Astrocyte of the spinal cord (primary cell): Measurements from ENCODE around the gene ATG101.

Experiments used
- DNase-seq: peaks from one replicate; pipeline ENCODE4 v3.0.0; 2011; ENCODE audit warnings: low read depth, low spot score
- H3K4me3 ChIP-seq: 2 replicates; pipeline ENCODE4 v1.5.1; 2011; ENCODE audit warnings: low read depth, mild to moderate bottlenecking, low read length, moderate library complexity
- in situ Hi-C: cut with HindIII; loops from 2 replicates; pipeline ENCODE4 v1.10.0; 2017; ENCODE audit warnings: low sequenced_read_pairs
- TF ChIP-seq, protein P1 (sequence below): IDR thresholded peaks from 2 replicates; pipeline ENCODE4 v1.5.1; 2012; ENCODE audit warnings: low read depth, mild to moderate bottlenecking, low read length, inconsistent platforms

Gene ATG101

DNA sequence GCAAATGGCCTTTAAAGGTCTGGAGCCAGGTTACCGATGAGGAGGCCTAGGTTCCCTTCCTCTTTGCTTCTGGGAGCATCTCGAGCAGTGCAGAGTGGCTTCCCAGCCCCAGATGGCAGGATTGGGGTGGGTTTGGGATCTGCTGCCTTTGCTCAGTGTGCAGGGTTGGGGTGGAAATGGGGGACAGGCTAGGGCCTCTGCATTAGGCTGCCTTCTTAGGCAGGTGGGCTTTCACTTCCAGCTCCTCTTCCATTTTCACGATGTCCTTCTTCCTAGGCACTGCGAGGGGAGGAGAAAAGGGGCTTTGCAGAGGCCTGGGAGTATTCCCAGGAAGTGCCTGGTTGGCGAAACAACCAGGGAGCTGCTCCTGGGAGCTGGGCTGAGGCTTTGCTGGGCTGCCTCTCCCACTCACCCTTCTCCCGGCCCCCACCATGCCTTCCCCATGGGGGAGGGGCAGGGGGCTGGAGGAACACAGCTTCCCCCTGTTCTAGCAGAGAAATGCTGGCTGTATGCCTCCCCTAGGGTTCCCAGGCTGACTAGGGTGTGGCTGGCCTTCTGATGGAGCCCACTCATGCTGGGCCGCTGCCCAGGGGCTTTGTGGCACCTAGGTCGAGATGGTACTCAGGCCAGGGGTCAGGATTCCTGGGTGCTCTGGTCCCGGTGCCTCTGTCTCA lies 16.1 kb upstream of the ATG101 start:
- in situ Hi-C loops, result no loop called here
- H3K4me3 ChIP-seq, result no peak overlapping the region
- no peak for DNase-seq
- TF ChIP-seq, protein P1, sequence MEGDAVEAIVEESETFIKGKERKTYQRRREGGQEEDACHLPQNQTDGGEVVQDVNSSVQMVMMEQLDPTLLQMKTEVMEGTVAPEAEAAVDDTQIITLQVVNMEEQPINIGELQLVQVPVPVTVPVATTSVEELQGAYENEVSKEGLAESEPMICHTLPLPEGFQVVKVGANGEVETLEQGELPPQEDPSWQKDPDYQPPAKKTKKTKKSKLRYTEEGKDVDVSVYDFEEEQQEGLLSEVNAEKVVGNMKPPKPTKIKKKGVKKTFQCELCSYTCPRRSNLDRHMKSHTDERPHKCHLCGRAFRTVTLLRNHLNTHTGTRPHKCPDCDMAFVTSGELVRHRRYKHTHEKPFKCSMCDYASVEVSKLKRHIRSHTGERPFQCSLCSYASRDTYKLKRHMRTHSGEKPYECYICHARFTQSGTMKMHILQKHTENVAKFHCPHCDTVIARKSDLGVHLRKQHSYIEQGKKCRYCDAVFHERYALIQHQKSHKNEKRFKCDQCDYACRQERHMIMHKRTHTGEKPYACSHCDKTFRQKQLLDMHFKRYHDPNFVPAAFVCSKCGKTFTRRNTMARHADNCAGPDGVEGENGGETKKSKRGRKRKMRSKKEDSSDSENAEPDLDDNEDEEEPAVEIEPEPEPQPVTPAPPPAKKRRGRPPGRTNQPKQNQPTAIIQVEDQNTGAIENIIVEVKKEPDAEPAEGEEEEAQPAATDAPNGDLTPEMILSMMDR, result no peak

DNA sequence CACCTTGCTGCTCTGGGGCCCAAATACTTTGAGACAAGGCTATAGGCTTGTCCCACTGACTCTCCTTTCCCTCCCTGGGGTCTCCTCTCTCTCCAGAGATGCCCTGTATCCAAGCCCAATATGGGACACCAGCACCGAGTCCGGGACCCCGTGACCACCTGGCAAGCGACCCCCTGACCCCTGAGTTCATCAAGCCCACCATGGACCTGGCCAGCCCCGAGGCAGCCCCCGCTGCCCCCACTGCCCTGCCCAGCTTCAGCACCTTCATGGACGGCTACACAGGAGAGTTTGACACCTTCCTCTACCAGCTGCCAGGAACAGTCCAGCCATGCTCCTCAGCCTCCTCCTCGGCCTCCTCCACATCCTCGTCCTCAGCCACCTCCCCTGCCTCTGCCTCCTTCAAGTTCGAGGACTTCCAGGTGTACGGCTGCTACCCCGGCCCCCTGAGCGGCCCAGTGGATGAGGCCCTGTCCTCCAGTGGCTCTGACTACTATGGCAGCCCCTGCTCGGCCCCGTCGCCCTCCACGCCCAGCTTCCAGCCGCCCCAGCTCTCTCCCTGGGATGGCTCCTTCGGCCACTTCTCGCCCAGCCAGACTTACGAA lies 15.4 kb upstream of the ATG101 start:
- H3K4me3 ChIP-seq, result no peak overlapping the region
- in situ Hi-C loops, result no loop called here
- no peak for DNase-seq
- TF ChIP-seq, protein P1, result no peak

DNA sequence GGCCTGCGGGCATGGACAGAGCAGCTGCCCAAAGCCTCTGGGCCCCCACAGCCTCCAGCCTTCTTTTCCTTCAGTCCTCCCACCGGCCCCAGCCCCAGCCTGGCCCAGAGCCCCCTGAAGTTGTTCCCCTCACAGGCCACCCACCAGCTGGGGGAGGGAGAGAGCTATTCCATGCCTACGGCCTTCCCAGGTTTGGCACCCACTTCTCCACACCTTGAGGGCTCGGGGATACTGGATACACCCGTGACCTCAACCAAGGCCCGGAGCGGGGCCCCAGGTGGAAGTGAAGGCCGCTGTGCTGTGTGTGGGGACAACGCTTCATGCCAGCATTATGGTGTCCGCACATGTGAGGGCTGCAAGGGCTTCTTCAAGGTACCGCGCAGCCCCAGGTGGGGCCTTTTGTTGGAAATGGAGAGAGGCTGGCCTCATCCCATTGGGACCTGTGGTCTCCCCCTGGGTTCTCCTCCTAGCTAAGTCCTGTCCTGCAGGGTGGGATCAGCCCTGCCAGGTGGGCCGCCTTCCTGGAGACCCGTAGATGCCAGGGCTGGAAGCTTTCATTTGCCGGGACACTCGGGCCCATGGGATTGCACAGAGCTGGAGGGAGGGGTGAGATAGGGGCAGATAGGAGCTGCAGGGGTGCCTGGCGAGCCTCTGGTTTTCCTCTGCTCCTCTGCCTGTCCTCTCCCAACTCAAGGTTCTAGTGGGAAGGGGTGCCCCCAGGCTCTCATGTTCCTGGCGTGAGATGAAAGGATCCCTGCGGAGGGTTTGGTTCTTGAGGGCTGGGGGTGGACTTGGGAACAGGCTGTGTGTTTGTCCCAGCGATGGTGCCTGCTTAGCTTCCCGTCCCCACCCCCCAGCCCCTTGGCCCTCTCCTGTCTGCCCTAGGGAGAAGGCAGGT lies 14.7 kb upstream of the ATG101 start:
- TF ChIP-seq, protein P1, result no peak
- DNase-seq, result no peak
- in situ Hi-C loops, result no loop called here
- no peak overlapping the region for H3K4me3 ChIP-seq

DNA sequence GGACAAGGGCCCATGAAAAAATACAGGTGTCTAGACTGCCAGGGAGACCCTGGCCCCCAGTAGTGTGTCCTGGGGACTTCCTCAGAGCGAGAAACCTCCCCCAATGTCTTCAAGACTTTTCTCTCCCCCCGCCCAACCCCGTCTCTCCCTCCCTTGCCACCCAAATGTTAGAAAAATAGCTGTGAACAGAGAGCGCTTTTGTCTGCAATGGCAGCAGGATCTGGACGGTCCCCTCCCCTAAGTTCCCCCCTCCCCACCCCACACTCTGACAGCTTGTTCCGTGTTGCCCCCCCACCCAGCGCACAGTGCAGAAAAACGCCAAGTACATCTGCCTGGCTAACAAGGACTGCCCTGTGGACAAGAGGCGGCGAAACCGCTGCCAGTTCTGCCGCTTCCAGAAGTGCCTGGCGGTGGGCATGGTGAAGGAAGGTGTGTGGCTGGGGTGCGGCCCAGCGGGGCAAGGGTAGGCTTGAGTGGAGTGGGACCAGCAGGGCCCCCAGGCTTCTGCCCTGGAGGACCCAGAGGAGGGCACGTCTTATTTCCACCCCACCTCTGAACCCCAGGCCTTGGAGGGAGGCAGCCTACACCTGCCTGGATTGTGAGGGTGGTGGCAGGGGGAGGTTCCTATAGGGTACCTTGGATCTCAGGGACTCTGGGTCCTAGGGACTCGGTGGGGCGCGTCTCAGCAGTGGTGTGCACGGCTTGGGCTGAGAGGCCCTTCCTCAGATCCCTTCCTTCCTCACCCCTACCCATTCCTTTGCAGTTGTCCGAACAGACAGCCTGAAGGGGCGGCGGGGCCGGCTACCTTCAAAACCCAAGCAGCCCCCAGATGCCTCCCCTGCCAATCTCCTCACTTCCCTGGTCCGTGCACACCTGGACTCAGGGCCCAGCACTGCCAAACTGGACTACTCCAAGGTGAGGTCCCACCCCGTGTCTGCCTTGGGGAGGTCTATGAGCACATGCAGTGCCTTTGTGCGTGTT lies 13.8 kb upstream of the ATG101 start:
- DNase-seq, result no peak
- TF ChIP-seq, protein P1, result no peak
- in situ Hi-C loops, result no loop called here
- H3K4me3 ChIP-seq, result no peak overlapping the region

DNA sequence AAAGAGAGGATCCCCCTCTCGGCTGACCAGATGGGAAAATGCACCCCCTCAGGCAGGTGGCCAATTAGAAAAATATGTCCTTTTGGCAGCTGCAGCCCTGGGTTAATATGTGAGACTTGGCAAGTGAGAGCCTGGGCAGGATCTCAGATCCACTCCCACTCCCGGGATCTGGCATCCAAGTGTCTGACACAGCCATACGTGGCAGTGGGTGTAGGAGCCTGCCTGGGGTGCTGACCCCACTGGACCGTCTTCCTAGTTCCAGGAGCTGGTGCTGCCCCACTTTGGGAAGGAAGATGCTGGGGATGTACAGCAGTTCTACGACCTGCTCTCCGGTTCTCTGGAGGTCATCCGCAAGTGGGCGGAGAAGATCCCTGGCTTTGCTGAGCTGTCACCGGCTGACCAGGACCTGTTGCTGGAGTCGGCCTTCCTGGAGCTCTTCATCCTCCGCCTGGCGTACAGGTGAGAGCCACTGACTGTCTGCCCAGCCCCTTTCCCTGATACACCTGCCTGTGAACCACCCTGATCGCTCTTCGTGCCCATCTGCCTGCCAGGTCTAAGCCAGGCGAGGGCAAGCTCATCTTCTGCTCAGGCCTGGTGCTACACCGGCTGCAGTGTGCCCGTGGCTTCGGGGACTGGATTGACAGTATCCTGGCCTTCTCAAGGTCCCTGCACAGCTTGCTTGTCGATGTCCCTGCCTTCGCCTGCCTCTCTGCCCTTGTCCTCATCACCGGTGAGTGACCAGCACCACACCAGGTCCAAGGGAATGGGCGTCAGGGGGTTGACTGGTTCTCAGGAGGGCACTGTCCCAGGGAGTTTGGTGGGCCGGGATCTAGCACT lies 12.8 kb upstream of the ATG101 start:
- TF ChIP-seq, protein P1, result no peak
- in situ Hi-C loops, result no loop called here
- H3K4me3 ChIP-seq, result no peak overlapping the region

More for the DNA sequence above, 12.8 kb upstream of the ATG101 start:
- DNase-seq, result no peak
